Measurements from ENCODE around the gene PTPN3.

DNA sequence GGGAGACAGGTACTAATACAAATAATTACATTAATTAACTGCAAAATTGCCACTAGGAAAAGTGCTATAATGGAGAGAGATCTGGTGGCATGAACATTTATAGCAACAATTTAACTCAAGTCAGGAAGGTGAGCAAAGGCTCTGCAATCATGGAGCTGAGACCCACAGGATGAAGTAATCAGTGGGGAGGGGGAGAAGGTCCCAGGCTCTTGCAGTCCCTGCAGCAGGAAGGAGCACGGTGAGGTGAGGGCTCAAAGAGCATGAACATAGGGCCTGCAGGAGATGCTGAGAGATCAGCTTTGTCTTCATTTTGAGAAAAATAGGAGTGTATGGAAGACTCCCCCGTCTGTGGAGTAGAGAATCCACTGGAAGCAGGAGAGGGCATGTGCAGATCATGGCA is 6.5 kb downstream of the PTPN3 start:
- TF ChIP-seq SUZ12 (IDR thresholded peaks at IDR 0.05; ENCODE audit: extremely low read depth, insufficient read depth, insufficient read length): no peak
- no peak for TF ChIP-seq ZNF274 (IDR thresholded peaks at IDR 0.05; ENCODE audit: low read depth, low read length)
